AG08396 (cell line): ENCODE measurements around the gene ABLIM2.
A peak's percentile ranks its signal among the peaks of the same experiment; 100 is the strongest.
"Not testable (repeated sequence)": the region's sequence is repeated elsewhere in the genome, so short reads cannot be mapped to it uniquely, and the experiment has no call there.

ENCODE experiments used
- DNase-seq: peaks from one replicate; pipeline ENCODE4 v3.0.0; 2012; ENCODE audit warnings: low spot score, mixed read lengths

Gene ABLIM2

DNA sequence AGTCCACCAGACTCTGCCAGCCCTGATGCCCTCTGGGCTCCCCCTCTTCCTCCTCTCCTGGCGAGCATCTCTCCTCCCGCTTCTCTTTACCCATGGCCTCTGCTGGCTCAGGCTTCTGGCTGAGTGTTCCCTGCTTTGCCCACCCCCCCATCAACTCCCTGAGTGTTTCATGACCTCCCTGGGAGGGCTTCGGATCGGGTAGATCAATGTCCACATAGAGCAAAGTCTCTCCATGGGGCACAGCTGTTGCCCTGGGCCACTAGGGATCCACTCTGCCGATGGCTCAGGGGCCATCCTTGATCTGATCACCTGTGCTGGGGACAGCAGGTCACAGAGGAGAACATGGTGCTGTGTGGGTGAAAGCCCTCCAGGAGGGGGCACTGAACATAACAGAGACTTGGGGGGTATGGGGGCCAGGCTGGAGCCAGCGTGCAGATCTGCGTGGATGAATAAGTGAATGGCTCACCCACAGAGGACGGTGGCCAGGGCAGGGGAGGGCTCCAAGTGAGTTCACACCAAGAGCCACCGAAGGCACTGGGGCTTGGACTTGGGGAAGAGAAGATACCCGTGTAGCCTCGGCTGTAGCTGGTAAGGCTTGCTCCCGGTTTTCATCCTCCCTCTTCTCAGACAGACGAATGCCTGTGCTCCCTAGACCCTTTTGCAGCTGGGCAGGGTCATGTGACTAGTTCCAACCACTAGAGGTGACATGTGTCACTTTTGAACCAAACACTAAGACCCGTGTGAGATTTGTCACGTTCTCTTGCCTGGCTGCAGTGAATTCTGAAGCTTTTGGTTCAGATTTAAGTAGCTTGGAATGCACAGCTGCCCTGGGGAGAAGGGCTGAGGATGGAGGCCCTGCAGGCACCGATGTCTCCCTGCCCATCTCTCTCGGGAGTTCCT, 195.8 kb downstream of the ABLIM2 start:
- DNase-seq = no peak

DNA sequence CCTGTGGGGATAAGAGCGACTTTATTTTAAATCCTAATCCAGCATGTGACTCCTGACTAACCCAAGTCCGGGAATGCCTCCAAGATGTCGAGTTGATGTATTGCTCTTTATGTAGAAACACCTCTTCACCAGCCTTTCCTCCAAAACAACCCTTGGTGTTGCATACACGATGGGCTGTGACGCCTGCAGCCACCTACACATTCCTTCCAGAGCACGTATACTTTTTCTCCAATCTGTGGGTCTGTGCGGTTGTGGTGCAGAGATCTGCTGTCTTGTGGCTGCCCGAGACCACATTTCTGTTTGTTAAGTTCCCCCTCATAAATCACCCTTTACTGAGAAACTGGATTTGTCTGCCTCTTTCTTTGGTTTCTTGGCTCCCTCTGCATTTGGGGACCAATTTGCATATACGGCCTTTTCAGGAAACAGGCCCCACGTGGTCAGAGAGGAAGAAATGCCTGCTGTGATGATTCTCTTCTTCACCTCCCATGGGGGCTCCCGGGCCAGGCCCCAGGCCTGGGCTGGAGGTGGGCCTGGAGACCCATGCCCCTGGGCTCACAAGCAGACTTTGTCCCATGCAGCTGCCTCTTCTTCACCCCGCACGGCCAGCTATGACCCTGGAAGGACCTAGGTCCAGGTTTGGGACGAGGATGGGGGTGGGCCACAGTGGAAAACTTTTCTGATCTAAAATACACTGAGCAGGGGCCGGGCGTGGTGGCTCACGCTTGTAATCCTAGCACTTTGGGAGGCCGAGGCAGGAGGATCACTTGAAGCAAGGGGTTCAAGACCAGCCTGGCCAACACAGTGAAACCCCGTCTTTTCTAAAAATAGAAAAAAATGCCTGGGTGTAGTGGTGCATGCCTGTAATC, 197.6 kb downstream of the ABLIM2 start:
- peak; percentile 89 for DNase-seq

DNA sequence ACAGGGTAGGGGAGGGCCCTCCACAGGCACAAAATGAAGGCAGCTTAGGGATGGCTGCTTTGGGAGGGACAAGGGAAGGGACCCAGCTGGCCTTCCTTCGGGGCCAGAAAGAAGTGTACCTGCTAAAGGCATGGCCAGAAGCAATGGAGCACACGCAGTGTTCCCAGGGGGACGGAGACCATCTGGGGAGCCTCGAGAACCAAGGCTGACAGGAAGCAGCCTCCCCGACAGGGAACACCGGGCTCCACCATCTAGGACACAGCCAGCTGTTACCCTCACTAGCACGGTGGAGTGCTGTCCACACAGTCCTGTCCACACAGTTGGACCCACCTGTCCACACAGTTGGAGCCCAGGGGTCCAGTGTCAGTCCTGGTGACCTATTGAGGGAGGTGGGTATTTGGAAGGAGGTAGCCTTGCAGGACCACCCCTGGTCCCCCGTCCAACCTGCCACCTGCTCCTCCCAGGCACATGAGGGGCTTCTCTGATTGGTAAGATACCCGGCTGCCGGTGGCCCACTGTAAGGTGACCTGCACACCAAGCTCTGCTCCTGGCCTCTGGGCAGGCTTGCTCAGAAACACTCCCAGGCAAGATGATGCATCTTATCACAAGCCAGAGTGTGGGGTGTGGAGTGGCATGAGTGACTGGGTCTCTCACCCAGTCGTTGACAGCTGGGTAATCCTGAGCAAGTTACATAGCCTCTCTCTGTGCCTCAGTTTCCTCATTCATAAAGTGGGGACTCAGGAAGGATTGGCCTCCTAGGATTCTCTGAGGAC, 198.4 kb downstream of the ABLIM2 start:
- peak; percentile 68 for DNase-seq

DNA sequence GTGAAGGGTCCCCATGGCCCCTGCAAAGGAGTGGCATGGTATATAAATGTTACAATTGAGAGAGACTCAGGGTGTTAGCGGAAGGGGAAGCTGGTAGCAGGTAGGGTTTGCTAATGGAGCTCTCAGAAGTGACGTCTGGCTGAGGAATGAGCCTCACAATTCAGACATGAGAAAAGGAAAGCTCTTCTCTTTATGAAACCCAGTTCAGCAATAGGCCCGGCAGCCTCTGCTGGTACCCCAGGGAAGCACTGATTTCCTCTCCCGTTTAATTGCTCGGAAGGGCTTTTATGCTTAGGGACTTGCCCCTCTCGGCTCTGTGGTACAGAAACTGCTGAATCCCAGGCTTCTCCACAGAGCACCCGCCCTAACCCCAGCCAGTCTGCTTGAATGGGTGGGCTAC, 199.5 kb downstream of the ABLIM2 start:
- no peak for DNase-seq

DNA sequence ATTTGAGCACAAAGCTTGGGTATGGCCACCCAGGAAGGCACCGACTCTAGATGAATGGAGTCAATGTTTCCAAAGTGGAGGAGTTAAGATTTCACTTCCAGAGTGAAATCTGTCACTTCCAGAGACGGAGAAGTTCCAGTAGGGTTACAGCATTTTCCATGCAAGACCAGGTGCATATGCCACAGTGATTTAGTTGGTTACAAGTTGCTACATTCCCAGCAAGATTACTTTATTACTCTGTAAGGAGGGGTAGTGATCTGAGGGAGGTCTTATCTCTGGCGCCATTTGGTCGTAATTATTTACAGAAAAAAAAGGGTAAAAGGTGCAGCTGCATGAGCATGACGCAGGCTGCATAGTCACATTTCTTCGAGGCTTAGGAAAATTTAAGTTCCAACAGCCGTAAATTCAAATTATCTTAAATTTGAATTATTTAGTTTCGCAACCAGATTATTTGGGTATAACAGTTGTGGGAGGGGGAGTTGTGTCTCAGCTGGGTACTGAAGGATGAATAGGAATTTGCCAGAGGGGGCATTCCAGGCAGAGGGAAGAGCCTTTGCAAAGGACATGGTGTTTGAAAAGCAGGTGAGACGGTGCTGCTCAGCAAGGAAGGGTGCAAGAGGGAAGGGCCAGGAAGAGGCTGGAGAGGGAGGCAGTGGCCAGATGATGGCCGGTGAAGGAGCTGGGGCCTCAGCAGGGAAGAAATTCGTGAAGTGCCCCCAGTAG, 201.5 kb downstream of the ABLIM2 start:
- DNase-seq = no peak

DNA sequence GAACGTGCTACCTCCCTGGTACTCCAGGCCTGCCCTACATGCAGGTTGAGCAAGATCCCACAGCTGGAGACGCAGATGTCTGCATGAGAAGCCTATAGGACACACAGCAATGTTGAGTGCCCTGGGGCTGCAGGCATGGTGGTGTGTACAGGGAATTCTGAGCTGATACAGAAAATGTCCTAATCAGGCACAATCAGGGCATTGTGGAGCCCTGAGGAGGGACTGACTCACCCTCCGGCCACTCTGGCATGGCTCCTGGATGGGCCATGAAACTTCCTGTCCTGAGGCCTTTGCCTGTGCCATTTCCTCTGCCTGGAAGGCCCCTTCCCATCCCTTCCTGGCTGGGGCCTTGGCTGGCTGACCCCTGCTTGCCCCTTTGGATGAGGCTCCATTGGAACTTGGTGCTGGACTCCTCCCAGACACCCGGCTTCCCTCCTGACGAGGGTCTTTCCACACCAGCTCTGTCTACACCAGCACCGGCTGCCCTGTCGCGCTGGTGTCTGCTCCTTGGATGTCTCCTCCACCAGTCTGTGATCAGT, 202.3 kb downstream of the ABLIM2 start:
- DNase-seq = peak; percentile 67

DNA sequence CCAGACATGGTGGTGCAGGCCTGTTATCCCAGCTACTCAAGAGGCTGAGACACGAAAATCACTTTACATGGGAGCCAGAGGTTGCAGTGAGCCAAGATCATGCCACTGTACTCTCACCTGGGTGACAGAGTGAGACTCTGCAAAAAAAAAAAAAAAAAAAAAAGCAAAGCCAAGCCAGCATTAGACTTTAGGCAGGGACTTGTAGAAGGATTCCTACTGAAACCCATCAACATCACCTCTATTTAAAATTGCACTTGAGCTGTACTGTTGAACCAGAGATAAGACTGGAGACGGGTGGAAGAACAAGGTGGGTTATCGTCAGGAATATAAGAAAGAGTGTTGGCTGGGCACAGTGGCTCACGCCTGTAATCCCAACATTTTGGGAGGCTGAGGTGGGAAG, 203.2 kb downstream of the ABLIM2 start:
- DNase-seq = no peak

DNA sequence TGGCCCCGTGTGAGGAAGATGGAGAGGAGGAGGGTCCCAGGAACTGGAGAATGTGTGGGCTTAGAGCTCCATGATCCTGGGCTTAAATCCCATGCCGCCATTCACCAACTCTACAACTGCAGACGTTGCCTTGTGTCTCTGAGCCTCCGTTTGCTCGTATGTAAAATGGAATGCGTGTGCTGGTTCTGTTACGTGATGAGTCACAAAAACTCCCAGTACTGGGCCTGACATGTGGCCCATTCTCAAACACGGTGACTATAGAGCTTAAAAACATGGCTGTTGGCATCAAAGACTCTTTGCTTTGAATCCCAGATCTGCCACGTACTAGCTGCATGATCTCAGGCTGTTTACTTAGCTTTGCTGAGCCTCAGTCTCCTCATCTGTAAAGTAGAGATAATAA, 206.0 kb downstream of the ABLIM2 start:
- no peak for DNase-seq

DNA sequence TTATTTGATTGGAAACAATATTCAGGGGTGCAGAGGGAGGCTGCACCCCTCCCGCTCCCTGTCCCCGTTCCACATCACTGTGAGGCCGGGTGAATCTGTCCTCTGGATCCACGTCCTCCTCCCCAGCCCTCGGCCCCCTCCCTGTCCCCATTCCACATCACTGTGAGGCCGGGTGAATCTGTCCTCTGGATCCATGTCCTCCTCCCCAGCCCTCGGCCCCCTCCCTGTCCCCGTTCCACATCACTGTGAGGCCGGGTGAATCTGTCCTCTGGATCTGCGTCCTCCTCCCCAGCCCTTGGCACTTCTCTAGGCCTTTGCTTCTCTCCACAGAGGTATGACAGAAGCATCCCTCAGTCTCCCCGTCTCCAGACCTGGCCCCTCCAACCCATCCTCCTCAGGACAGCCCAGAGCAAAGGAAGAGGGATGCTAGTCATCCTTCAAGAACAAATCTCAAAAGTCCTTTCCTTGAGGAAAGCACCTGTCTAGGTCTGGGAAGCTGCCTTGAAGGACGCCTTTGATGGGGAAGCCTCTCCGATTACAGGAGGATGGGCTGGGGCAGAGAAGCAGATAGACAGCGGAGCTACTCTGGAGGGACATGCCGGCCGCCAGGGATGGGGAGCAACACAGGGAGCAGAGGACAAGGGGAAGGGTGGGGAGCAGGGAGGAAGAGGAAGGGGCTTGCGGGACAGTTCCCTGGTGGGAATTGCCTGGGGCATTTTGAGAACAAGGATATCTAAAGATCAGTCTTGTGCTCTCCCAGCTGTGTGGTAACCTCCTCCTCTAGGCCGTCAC, 208.1 kb downstream of the ABLIM2 start:
- DNase-seq = no peak

DNA sequence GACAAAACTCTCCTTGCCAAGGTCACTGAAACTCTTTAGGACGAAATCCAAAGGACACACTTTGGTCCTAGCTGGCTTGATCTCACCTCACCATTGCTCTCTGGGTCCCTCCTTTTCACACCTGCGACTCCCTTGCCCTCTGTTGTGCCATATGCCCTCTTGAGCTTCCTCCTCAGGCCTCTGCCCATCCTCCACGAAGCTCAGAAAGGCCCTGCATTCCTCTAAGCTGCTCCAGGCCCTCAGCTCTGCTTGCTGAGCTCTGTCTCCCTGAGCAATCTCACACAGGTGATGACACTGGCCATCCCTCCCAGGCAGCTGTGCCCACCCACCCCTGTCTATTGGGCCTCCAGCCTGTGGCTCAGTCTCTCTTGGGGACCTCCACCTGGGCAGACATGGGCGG, 208.9 kb downstream of the ABLIM2 start:
- DNase-seq = no peak

DNA sequence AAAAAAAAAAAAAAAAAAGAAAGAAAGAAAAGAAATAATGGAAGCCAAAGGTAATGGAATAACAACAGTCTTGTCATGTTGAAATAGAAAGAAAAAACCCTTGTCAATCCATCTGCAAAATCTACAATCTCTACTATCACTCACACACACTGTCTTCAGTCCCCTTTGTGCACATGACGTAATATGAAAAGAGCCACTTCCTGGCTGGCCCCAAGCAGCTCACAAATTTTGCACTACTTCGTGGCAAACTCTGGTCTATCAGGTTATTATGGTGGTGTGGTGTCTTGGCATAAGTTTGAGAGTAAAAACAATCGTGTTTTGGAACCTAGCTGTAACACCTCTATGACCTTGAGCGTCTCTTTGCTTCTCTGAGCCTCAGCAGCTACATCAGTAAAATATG, 210.7 kb downstream of the ABLIM2 start:
- no peak for DNase-seq

DNA sequence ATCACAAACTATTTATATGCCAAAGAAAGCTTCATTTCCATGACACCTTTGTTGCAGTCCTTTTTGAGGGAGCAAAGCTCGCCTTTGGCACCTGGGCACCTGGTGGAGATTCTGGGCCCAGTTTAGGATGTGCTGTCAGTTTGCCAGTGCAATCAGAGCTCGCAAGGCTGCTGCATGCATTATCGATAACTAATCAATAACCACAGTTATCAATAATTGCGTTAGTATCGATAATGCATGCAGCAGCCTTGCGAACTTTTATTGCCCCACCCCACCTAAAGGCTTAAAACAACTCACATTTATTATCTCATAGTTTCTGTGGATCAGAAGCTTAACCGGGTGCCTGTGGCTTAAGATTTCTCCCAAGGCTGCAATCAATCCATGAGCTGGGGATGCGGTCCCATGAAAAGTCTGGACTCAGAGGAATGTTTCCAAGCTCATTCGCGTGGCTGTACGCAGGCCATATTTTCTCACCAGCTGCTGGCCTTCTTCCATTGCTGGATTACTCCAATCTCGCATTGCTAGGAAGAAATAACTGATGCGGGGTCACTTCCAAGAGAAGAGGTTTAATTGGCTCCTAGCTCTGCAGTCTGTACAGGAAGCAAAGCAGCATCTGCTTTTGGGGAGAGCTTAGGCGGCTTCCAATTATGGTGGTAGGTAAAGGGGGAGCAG, 212.8 kb downstream of the ABLIM2 start:
- no peak for DNase-seq

DNA sequence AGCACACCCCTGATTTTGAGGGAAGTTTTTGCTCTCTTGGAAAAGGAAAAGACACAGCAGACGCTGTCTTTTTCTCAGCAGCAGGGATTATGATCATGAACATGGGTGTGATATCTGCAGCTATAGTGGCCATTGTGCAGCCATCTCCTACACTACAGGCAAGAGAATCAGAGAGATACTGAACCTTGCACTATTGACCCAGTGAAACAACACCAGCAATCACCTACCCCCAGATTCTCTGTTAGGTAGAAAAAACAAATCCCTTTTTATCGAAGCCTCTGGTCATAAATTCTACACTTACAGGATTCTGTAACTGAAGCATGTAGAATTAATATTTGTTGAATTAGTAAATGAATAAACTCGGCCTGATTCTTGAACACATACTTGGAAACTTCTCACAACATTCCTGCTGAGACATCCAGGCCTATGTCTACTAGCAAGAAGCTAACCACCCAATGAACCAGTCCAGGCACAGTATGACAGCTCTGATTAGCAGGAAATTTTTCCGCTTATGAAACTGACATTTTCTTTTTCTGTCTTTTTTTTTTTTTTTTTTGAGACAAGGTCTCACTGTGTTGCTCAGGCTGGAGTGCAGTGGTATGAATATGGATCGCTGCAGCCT, 213.9 kb downstream of the ABLIM2 start:
- no peak for DNase-seq

DNA sequence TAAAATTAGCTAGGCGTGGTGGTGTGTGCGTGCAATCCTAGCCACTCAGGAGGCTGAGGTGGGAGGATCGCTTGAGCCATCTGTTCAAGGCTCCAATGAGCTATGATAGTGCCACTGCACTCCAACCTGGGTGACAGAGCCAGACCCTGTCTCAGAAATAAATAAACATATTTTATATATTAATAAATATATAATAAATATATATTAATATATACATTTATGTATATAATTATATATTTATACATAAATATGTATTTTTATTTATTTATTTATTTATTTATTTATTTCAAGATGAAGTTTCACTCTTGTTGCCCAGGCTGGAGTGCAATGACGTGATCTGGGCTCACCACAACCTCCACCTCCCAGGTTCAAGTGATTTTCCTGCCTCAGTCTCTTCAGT, 214.9 kb downstream of the ABLIM2 start:
- DNase-seq = not testable (repeated sequence)

DNA sequence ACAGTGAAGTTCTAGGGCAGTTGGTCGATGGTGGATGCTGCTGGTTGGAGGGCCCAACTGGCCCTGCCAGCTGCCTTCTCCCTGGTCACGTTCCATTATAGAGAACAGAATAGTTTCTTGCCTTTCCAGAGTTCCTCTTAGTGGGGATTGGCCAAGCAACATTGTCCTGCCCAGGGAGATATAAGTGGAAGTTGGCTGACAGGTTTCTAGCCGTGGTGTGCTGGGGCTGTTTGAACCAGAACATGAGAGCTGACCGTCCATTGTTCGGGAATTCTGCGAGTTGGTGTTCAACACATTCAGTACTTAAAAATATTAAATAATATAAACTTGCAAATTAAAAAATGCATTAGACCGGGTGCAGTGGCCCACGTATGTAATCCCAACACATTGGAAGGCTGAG, 215.4 kb downstream of the ABLIM2 start:
- DNase-seq = no peak

DNA sequence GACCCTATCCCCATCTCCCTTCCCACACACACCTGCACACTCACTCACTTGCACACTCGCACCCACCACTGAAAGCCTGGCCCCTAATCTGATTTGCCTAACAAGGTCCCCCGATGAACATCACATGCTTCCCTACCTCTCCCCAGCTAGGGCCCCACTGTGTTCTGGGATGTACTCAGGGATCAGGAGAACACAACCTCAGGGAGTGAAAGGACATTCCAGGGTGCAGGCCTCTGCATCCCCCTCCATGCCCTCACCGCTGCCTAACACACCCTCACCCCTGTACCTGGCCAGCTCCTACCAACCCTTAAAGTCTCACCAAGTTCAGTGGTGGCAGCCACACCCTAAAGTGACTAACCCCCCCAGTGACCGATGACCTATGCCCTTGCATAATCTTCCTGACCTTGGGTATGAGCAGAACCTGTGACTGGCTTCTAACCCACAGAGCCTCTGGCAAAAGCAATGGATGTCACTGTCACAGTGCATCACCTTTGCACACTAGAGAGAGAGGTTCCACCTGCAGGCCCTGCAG, 216.6 kb downstream of the ABLIM2 start:
- no peak for DNase-seq

DNA sequence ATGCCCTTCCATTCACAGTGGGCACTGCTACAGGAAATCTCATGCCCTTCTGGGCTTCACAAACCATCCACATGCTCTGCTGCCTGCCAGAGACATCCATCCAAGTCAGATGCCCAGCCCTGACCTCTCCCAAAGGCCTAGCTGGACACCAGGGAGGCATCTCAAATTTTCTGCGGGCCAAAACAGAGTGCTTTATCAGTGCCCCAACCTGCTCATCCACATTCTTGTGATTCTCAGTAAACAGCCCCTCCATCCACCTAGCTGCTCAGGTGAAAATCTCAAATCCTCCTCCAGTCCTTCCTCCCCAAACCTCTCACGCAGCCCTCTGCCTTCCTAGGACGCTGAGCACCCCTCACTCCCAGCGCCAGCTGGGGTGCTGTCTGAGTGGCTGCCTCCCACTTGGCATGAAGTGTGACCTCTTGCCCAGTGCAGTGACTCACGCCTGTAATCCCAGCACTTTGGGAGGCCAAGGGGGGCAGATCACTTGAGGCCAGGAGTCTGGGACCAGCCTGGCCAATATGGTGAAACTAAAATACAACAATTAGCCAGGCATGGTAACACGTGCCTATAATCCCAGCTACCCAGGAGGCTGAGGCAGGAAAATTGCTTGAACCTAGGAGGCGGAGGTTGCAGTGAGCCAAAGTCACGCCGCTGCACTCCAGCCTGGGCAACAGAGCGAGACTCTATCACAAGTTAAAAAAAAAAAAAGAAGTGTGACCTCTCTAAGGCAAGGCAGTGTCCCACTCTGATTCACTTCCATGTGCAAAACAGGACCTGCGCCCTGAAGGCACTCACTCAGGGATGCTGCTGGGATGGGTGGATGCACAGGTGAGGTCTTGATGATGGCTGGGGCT, 217.3 kb downstream of the ABLIM2 start:
- no peak for DNase-seq

DNA sequence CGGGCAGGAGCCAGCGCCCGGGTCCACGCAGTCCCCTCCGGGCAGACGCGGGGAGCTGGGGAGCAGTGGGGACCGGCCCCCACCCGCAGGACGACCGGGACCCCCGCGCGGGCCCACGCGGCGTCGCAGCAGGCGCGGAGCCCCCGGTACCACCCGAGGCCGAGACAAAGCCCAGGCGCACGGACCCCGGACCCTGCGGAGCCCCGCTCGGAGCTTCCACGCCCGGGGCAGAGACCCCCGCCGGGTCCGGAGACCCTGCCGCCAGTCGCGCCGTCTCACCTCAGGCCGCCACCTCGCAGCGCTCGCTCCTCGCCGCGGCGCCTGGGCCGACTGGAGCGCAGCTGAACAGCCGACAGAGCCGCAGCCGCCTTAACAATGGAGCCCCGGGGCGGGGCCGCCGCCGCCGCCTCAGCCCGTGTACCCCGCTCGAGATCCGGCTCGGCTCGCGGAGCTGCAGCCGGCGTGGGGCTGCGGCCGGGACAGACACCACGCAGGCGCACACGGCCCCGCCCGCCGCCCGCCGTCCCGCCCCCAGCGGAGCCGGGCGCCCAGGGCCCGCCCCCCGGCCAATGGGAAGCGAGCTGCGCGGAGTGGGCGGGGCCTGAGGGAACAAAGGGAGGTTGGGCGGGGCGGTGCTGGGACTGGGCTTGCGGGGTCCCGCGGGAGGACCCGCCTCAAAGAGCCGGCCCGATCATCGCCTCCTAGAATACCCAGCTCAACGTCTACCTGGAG, 219.1 kb downstream of the ABLIM2 start, which contains the start of gene AFAP1:
AFAP1 (minus strand) TSS at position 485 of the 732 bp plus-strand sequence. CDS start 67,783 bp downstream, outside the sequence.
- peak; percentile 100 for DNase-seq
